ENCODE measurements around the gene MYB. TPM values are rescaled to one million over a fixed set of nuclear protein-coding genes. Genes with fewer than 3 reads are reported as not detected.
A peak's percentile ranks its signal among the peaks of the same experiment; 100 is the strongest.

MYB gene
- total RNA-seq, 1 experiment from 2014 or later: not detected

DNA sequence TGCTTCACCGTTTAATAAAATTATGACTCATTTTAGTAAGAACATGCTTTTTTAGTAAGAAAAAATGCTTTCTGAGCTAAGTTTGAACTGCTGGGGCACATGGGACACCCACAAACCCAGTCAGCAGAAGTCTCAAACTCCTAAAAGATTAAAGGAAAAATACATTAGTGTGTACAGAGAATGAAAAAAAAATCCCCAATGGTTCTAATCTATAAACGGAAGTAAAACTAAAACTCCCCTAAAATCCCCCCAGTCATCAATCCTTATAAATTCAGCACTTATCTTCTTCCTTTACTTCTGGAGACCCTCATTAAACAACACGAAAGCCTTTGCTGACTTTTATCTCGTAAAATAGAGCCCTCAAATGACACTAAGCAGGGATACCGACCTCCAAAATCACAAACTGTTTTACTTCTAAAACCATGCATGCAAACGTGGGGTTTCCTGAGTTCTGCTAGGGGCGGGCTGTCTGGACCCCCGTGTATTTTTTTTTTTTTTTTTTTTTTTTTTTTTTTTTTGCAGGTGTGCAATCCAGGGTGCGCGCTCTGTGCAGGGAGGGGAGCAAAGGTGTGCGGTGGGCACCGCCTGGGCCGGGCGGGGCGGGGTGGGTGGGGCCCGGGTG lies 1.1 kb upstream of the MYB start:
- no peak overlapping the region for H3K4me3 ChIP-seq
- peaks cover 29% of the 10 kb centered on the region for H3K27me3 ChIP-seq
- H3K9me3 ChIP-seq: no peaks in the 10 kb centered on the region
- no peaks in the 10 kb centered on the region for H3K36me3 ChIP-seq
- DNase-seq: no peak

DNA sequence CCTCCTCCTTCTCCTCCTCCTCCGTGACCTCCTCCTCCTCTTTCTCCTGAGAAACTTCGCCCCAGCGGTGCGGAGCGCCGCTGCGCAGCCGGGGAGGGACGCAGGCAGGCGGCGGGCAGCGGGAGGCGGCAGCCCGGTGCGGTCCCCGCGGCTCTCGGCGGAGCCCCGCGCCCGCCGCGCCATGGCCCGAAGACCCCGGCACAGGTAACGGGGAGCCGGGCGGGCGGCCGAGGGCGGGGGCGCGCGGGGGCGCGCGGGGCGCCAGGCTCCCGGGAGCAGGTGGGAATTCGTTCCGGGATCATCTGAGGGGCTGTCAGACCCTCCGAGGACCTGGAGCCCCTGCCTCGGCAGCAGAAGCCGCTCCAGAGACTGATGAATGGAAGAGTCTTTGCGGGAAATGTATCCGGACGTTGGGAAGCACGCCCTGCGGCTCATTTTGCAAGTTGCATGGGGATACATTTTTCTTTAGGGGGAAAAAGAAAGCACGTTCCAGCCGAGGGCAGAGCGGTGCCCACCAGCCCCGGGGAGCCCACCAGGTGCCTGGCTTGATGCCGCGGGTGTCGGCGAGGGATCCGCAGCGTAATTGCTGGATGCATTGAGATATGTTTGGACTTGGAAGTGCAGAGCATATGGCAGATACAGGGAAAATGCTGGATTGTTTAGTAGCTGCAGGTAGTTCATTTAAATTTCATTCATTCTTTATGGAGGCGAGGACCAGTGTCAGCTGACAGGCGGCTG lies 394 bp downstream of the MYB start:
- Histone ChIP-seq H3K9me3 (no peaks in the 10 kb centered on the region), H3K27me3 (peaks cover 37% of the 10 kb centered on the region), H3K4me3 (peak overlapping the region; percentile 38), H3K36me3 (no peaks in the 10 kb centered on the region)
- no peak for DNase-seq

DNA sequence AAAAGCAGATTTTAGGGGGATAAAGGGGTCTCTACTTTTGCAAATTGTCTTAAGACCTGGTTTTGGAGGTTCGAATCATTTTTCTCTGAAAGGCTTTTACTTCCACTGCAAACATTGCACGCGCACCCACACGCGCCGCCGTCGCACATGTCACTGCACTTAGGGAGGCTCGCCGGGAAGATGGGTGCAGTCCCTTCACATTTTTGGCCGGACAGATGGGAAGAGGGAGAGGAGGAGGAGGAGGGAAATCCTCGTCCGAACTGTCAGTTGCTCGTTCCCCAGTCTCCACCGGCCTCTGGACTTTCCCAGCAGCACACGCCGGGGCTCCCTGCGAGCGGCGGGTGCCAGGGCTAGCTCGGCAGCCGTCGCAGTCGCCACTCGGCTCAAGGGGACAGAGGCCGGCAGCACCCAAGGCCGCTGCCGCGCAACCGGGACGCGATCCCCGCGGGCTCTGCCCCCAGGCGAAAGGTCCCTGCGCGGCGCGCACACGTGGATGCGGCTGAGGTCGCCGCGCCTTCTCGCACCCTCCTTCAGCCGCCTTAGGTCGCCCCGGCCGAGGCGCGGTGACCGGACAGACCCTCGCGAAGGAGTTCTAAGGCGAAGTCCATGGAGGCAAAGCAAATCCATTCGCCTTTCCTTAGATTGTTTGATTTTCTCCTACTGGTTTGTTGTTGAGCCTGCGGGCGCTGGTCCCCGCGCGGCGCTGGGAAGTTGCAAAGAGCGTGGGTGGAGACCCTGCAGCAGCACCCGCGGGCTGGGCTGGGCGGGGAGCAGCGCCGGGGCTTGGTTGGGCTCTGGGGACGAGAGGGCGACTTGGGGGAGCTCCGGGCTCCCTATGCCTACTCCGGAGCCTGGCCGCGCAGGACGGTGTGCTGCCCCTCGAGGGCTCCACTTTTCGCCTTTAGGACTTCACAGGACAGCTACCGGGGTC lies 1.2 kb downstream of the MYB start:
- Histone ChIP-seq H3K9me3 (no peaks in the 10 kb centered on the region), H3K4me3 (peak overlapping the region; percentile 38), H3K36me3 (no peaks in the 10 kb centered on the region), H3K27me3 (peaks cover 45% of the 10 kb centered on the region)
- DNase-seq: no peak

DNA sequence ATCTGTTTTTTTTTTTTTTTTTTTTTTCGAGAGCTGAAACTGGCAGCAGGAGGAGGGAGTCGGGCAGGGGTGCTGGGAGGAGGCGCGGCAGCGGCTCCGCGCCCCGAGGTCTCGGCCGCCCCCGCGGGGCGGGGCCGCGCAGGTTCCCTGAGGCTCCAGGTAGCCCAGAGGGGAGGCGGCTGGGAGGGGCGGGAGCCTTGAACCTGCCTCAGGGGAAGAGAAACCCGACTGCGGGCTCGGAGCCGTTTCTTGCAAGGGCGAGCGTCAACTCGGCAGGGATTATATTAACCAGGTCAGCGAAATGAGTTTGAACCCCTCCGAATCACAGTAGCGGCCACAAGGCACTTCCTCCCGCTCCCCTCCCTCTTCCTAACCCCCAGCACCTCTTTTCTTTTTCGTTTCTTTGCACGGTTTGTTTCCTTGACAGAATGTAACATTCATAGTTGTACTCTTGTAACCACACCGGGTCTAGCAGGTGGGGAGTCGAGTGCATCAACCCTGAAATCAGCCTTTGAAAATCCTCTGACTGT lies 2.0 kb downstream of the MYB start:
- DNase-seq: no peak
- H3K27me3 ChIP-seq: peaks cover 47% of the 10 kb centered on the region

DNA sequence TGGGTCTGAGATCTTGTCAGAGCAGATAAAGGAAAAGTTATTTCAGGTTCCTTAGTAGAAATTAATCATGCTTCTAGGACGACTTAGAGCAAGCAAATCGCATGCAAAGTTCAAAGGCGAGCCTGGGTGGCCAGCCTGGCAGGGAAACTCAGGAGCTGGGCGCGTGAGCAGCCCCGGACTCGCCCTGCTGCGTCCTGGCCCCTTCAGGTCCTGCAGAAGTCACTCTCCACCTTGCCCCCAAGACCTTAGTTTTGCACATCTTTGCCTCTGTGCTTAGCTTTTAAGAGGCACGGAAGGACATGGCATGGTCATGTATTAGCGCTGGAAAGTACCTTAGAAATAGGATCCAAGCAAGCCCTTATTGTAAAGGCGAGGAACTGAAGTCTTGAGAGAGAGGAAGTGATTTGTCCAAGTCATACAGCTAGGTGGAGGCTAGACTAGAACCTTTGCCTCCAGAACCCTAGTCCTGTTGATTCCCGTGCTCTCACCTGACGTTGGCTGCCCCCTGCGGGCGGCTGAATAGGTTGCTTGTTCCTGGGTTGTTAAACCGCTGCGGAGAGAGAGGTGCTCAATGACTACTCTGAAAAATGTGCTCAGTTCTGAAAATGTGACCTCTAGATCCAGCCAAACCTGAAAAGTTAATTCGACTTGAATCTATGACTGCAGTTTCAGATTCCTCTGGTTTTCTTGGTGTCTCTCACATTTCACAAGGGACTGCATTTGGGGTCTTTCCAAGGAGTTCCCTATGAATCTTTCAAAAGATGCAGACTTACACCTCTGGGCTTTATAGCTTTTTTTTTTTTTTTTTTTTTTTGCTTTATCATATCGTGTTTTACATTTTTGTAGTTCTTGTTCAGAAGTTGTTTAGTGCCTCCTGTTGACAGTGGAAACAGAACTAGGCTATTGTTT lies 2.7 kb downstream of the MYB start:
- H3K27me3 ChIP-seq: peaks cover 49% of the 10 kb centered on the region
- no peak overlapping the region for H3K4me3 ChIP-seq
- no peak for DNase-seq
- no peaks in the 10 kb centered on the region for H3K9me3 ChIP-seq
- no peaks in the 10 kb centered on the region for H3K36me3 ChIP-seq

More for the DNA sequence above, 2.0 kb downstream of the MYB start:
- Histone ChIP-seq H3K9me3 (no peaks in the 10 kb centered on the region), H3K36me3 (no peaks in the 10 kb centered on the region), H3K4me3 (no peak overlapping the region)

DNA sequence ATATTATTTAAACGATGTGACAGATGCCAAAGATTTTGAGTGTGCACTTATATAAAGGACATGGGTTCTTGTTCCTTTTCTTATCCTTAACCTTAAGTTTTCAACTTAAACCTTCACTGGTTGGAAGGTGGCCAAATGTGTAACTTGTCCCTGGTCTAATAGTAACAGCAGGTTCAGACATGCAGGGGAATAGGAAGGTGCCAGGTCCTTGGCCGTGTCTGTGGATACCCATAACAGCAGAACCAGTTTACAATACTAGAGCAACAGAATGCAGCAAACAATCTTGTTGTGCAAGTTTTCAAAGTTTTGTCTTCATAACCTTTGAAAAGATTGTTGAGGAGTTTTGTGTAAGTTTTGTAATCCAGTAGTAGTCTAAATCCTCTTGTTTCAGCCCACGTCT lies 4.4 kb downstream of the MYB start:
- H3K9me3 ChIP-seq: no peaks in the 10 kb centered on the region
- no peaks in the 10 kb centered on the region for H3K36me3 ChIP-seq
- no peak overlapping the region for H3K4me3 ChIP-seq
- DNase-seq: no peak
- peaks cover 51% of the 10 kb centered on the region for H3K27me3 ChIP-seq

DNA sequence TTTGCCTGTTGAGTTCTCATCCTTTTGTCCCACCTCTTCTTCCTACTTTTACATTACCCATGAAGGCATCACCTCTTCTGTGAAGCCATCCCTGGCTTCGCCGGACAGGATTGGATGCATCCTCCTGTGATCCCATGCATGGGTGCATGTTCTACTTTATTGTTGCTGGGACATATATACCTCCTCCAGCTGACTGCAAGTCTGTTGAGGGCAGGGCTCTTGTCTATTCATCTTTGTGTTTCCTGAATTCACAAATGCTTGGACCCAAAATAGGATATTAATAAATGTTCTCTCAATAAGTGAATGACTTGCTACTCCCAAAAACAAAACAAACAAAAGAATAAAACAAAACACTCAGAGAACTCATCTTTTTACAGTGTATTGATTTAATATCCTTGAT lies 5.1 kb downstream of the MYB start:
- H3K4me3 ChIP-seq: no peak overlapping the region
- no peaks in the 10 kb centered on the region for H3K9me3 ChIP-seq
- peaks cover 51% of the 10 kb centered on the region for H3K27me3 ChIP-seq
- no peaks in the 10 kb centered on the region for H3K36me3 ChIP-seq
- DNase-seq: no peak

DNA sequence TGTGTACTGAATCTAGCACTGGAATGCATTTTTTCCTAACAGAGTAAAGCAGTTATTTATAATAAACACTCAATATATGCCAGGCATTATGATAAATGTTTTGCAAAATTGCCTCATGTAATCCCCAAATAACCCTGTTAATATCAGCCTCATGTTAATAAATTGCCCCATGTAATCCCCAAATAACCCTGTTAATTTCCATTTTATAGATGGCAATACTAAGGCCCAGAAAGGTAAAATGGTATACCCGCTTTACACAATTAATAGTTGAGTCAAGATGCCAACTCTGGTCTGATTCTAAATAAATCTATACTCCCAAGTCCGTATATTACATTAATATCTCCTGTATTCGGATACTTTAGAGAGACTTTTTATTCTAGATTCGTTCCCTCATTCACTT lies 6.3 kb downstream of the MYB start:
- H3K27me3 ChIP-seq: peaks cover 43% of the 10 kb centered on the region
- H3K36me3 ChIP-seq: no peaks in the 10 kb centered on the region
- no peaks in the 10 kb centered on the region for H3K9me3 ChIP-seq
- DNase-seq: no peak
- no peak overlapping the region for H3K4me3 ChIP-seq

DNA sequence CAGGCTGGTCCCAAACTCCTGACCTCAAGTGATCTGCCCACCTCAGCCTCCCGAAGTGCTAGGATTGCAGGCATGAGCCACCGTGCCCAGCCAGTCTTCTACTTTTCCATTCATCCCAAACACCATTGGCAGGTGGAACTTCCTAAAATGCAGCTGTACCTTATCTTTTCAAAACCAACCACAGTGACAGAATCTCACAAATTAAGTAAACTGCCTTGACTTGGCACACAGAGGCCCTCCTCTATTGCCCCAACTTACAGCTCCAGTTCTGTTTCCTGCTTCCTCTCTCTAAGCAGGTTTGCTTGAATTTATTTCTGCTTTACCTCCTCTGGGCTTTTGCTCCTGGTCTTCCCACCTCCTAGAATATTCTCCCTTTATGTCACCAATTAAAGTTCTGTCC lies 7.6 kb downstream of the MYB start:
- H3K36me3 ChIP-seq: no peaks in the 10 kb centered on the region
- peaks cover 31% of the 10 kb centered on the region for H3K27me3 ChIP-seq

DNA sequence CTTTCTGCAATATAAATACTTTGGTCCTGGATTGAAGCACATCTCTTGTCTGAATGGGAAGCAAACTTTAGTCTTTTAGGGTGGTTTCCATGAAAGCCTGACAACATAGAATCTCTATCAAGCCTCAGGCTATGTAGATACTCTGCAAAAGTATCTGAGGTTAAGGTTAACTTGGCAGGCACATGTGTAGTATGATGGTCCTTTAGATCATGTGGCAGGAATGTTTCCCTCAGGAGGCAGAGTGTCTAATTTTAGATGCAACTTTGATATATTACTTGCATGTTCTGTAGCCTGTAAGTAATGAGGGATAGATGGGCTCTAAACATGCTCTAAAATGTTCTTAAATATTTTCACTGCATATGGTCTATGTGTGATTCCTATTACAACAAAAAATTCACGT lies 8.2 kb downstream of the MYB start:
- Histone ChIP-seq H3K36me3 (no peaks in the 10 kb centered on the region), H3K9me3 (no peaks in the 10 kb centered on the region), H3K4me3 (no peak overlapping the region), H3K27me3 (peaks cover 26% of the 10 kb centered on the region)
- DNase-seq: no peak

More for the DNA sequence above, 7.6 kb downstream of the MYB start:
- Histone ChIP-seq H3K9me3 (no peaks in the 10 kb centered on the region), H3K4me3 (no peak overlapping the region)
- no peak for DNase-seq

DNA sequence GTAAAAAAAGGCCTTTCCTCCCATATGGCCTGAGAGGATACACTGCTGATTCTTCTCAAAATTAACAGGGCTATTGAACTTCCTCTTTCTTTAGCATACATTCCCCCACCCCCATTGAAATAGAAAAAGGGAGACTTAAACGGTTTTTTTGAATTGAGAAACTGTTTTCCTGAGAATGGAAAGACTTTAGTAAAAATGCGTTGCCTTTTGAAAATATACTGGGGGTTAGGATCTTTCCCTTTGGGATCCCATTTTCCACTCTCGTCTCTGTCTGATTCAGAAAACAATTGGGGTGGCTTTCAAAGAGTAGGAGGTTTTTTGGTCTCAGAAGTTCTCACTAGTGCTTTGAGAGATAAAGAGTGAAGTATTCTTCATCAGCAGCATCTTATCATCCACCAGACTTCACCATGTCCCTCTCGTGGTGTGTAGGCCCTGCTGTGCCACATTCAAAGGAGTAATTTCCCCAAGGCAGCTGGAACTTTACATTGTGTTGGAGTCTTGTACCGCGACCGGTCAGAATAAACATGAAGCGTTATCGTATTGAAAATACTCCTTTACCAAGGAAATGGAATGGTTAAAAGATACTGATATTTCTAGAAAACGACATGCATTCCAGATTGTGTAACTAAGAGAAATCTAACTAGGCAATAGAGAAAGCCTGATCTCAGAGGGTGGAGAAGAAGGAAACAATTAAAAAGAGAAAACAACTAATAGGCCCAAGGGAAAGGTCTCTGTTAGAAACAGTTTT lies 10.6 kb downstream of the MYB start:
- H3K9me3 ChIP-seq: no peaks in the 10 kb centered on the region
- no peaks in the 10 kb centered on the region for H3K36me3 ChIP-seq
- DNase-seq: no peak
- H3K27me3 ChIP-seq: peaks cover 12% of the 10 kb centered on the region
- H3K4me3 ChIP-seq: no peak overlapping the region

DNA sequence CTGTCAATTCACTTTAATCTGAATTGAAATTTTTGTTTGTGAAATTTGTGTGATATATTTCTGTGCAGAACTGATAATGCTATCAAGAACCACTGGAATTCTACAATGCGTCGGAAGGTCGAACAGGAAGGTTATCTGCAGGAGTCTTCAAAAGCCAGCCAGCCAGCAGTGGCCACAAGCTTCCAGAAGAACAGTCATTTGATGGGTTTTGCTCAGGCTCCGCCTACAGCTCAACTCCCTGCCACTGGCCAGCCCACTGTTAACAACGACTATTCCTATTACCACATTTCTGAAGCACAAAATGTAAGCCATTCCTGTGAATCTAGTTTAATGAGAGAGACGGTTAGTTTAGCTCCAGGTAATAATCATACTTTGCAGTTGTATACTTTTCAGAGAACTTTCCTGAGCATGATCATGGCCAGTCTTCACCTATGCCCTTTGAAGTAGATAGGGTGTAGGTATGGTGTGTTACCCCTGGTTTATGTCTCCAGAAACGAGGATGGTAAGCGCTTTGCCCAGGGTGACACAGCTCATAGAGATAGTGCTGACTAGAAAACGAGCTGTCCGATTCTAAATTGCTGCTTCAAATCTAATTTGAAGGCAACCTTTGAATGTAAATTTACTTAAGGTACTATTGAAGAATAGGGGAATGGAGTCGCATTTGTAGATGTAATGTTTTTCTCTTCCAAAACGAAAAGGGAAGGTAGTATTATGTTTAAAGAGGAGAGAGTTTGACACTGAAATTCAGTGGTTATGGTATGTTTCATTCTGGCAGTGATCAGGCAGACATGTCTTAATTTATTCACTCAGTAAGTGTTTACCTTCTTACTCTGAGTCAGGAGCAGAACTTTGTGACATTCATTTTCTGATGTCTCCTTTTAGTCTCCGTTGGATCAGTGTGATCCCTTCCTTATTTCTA lies 11.4 kb downstream of the MYB start:
- Histone ChIP-seq H3K27me3 (peaks cover 4% of the 10 kb centered on the region), H3K9me3 (no peaks in the 10 kb centered on the region)
- DNase-seq: no peak

DNA sequence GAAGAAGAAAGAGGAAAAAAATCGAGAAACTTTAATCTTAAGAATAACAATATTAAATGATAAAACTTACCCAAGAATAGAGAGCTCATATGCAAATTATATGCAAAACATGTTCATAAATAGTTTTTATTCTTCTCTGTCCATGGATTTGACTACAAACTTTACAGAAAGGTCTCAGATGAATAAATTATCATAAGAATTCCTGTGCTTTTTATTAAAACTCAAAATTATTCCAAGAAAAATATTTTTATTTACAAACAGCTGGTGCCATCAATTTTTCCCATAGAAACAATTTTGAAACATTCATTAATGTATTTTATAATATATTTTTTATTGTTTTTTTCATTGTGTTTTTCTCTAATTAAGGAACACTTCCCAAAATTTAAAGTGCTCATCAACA lies 12.1 kb downstream of the MYB start:
- DNase-seq: no peak
- no peaks in the 10 kb centered on the region for H3K9me3 ChIP-seq
- no peak overlapping the region for H3K4me3 ChIP-seq
- peaks cover 7% of the 10 kb centered on the region; the same call in 1 of the 2 replicates for H3K27me3 ChIP-seq
- H3K36me3 ChIP-seq: no peaks in the 10 kb centered on the region

More for the DNA sequence above, 11.4 kb downstream of the MYB start:
- Histone ChIP-seq H3K36me3 (no peaks in the 10 kb centered on the region), H3K4me3 (no peak overlapping the region)

DNA sequence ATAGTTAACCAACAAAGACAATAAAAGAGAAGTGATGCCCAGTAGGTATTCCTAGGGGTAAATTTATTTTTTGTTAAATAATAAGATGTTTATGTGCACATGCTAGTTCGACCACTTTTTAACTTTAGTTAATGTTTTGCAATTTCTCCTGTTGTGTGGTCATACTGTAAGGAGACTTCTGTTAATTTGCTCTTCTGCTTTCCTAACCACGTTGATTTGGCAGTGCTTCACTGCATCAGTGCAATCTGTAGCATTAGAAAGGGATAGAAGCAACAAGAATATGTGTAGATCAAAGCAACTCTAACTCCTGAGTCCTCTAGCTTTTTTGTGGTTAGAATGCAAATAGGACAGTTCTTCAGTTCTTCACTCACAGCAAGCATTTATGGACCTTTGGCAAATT lies 13.9 kb downstream of the MYB start:
- Histone ChIP-seq H3K36me3 (no peaks in the 10 kb centered on the region), H3K4me3 (no peak overlapping the region), H3K9me3 (no peaks in the 10 kb centered on the region), H3K27me3 (peaks cover 3% of the 10 kb centered on the region; the same call in 1 of the 2 replicates)
- no peak for DNase-seq

DNA sequence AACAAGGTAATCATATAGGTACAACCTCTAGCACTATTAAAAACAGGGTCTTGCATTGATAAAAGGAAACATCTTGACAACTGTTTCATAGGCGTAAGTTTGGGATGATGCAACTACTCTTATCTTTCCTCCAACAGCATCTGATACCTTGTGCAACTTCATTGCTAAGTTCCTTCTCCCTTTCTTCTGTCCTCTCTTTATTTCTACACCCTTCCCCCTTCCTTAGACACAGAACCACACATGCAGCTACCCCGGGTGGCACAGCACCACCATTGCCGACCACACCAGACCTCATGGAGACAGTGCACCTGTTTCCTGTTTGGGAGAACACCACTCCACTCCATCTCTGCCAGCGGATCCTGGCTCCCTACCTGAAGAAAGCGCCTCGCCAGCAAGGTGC lies 14.4 kb downstream of the MYB start:
- H3K4me3 ChIP-seq: no peak overlapping the region
- H3K27me3 ChIP-seq: peaks cover 3% of the 10 kb centered on the region; the same call in 1 of the 2 replicates
- DNase-seq: no peak
- H3K9me3 ChIP-seq: no peaks in the 10 kb centered on the region
- no peaks in the 10 kb centered on the region for H3K36me3 ChIP-seq

All from MG63 (cell line).